ENCODE measurements around the gene SLC22A1.
"Not testable (repeated sequence)": the region's sequence is repeated elsewhere in the genome, so short reads cannot be mapped to it uniquely, and the experiment has no call there.

SLC22A1 gene

DNA sequence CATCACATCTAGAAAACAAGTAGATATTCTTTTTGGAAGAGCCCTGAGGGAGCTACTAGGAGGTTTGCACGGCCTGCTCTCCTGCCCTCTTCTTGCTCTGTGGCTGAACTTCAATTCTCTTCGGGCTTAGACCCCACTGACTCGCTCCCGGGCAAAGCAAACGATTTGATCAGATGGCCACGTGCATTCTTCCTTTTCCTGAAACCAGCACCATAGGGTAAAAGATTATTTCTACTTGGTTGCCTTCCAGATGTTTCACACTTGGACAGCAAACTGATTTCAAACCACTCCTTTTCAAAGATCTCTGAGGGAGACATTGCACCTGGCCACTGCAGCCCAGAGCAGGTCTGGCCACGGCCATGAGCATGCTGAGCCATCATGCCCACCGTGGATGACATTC, at the start of gene SLC22A1:
Gene SLC22A1 (plus strand): TSS at position 258 of the 400 bp plus-strand sequence. CDS start 121 bp downstream, at position 379.
- DNase-seq = no peak

GRCh38 chr6:160073272-160073671, 48.3 kb upstream of the SLC22A1 start:
- no peak for DNase-seq

- no peak for DNase-seq
Measured at GRCh38 chr6:160076009-160076408, 45.6 kb upstream of the SLC22A1 start.

DNA sequence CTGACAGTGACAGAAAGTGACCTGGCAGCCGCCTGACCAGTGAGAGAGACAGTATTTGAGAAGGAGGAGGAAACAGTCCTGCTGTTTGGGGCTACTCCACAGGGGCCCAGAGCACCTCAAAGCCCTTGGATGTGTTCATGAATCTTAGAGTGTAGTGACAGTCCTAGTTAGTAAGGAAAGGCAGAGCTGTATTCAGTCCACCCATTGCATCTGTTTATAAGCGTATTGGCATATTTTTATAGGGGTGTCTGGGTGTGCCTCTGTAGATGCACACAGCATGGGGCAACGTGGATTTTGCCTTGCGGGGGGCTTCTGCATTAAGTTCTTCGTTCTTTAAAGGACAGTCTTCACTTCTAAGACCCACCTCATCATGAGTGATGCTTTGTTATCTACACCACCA, 44.6 kb upstream of the SLC22A1 start:
- no peak for DNase-seq

GRCh38 chr6:160077526-160077925, 44.1 kb upstream of the SLC22A1 start:
- no peak for DNase-seq

- no peak for DNase-seq
Measured at GRCh38 chr6:160078883-160079685, 42.5 kb upstream of the SLC22A1 start.

DNA sequence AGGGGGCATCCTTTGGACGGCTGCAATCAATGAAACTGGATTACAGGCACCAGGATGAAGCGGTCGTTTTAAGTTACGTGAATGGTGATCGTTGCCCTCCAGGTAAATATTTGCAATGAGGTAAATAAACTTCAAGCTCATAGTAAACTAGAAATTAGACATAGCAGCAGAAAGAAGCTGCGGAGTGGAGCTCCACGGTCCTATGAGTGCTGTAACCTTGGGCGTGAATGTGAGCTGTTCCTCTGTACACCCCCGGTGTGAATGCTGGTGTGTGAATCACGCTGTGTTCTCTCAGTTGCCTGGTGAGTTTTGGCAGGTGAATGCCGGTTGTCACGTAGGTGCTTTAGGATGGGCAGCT, 42.0 kb upstream of the SLC22A1 start:
- DNase-seq = no peak

DNA sequence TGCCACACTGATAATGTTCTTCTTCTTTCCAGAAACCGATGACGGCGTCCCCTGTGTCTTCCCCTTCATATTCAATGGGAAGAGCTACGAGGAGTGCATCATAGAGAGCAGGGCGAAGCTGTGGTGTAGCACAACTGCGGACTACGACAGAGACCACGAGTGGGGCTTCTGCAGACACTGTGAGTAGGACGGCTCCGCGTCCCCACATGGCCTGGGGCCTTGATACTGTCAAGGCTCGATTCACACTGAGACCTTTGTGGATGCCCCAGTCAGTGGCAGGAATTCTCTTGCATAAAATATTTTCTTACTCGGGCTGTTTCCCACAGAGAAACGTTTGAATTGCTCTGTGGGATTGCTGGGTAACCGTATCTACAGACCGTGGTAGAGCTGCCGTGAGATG, 41.5 kb upstream of the SLC22A1 start:
- no peak for DNase-seq

DNA sequence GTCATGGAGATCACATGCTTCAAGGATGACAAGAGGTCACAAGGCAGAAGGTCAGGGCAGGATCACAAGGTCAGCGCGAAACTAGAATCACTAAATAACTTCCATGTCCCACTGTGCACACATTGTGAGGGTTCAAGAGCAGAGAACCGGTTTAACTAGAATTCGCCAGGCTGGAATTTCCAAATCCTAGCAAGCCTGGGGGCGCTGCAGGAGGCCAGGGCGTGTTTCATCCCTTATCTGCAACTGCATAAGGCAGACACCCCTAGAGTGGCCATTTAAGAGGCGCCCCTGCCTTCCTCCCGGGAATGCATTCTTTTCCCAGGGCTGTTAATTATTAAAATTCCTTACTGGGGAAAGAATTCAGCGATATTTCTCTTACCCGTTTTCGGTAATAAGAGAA, 40.2 kb upstream of the SLC22A1 start:
- DNase-seq = no peak

DNA sequence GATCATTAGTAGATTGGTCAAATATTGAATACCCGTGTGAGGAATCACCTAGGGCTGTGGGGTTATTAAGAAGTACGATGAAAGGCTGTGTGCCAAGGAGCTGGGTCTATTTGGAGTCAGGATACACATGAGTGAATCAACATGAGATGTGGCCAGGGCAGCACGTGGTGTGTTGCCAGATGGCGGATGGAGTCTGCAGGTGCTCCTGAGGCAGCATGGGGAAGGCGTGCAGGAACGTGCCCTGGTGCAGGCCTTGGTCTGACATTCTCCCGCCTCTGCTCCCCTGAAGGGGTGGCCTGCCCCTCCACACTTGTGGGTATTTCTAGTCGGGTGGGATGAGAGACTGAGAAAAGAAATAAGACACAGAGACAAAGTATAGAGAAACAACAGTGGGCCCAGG, 39.0 kb upstream of the SLC22A1 start:
- no peak for DNase-seq

GRCh38 chr6:160084198-160084776, 37.3 kb upstream of the SLC22A1 start:
- DNase-seq = no peak

DNA sequence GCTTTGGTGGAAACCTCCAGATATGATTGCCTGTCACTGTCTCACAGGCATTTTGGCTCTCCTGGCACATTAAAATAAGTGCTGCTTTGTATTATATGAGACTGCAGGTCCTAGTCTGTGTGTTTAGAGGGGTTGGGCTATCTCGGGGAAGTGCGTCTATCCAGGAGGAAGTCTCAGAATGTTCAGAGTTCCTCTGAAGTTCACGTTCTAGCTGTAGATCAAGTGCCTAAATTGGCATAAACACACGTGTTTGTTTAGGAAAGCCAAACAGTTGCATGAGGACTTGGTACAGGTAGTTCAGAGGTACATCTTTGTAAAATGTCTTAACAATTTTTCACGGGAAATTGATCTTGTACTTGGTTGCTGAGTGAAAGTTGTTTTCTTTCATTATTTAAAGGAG, 36.4 kb upstream of the SLC22A1 start:
- no peak for DNase-seq

DNA sequence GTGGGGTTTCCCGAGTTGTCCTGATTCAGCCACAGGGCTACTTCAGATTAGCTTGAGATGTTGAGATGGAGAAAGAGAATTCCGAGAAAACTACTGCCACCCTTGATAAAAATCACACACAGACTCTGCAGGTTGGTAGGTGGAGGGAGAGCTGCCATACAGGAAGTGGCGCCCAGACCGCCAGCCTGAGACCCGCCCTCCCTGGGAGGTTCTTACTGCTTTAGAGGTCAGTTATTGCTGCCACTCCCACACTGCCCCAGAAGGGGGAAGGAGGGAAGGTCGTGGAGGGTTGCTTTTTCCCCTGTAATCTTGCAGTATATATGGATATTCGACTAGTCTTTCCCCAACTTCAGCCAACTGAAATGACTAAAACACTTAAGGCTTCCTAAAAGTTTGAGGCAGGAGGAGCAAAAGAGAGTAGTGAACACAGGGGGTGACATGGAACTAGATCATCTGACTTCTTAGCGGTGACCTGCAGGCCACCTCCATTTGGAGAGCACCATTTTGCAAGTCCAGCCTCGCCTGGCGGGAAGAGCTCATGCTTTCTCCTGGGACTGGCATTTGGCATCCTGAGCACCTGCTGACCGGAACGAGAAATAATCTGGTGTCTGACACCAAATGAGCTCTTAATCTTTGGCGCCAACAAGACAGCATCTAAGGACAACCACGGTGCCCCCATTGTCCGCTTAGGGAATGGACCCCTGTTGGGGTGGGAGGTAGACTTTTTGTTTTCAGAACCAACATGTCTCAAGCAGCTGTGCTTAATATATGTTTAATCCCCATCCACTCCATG, 35.7 kb upstream of the SLC22A1 start:
- no peak for DNase-seq

DNA sequence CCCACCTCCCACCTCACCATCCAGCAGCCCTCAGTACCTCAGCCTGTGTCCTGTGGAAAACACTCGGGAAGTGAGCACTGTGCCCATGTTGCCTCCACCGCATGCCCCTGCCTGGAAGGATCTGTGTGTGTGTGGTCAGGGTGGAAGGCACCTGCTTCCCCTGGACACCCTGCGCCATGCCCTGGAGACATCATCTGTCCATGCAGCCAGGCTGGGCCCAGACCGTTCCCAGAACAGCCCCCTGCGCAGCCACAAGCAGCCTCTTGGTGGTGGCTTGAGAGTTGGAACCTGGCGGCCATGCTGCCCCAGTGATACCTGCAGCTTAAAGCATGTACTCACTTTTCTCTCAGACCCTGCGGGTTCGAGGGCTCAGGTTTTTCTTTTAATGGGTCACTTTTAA, 34.9 kb upstream of the SLC22A1 start:
- no peak for DNase-seq

DNA sequence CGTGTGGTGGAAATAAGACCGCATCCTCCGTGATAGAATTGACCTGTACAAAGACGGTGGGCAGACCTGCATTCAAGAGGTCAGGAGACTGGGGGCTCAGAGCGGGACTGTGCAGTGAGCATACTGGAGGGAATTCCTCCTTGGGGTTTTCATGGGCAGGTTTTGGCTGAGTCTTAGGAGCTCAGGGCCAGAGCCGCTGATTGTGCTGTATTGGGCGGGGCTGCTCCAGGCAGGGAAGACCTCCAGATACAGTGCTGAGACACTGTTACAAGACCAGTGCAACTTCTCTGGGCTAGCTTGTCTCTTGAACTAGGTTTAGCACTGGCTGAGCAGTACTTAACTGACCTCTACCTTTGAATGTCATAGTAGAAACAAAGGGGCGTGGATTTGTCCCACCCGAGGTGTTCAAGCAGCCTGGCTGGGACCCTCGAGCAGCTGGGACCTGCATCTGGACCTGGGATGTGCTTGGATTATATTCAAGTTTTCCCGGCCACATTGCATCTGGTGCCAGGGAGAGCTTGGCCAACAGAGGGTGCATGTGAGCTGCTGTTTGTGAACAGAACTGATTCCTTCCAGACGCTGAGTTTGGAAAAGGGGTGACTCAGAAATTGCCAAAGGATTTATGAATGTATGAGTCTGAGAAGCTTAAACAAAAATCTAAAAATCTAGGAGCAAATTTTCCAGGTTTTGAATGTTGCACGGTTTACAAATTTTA, 33.4 kb upstream of the SLC22A1 start:
- no peak for DNase-seq

DNA sequence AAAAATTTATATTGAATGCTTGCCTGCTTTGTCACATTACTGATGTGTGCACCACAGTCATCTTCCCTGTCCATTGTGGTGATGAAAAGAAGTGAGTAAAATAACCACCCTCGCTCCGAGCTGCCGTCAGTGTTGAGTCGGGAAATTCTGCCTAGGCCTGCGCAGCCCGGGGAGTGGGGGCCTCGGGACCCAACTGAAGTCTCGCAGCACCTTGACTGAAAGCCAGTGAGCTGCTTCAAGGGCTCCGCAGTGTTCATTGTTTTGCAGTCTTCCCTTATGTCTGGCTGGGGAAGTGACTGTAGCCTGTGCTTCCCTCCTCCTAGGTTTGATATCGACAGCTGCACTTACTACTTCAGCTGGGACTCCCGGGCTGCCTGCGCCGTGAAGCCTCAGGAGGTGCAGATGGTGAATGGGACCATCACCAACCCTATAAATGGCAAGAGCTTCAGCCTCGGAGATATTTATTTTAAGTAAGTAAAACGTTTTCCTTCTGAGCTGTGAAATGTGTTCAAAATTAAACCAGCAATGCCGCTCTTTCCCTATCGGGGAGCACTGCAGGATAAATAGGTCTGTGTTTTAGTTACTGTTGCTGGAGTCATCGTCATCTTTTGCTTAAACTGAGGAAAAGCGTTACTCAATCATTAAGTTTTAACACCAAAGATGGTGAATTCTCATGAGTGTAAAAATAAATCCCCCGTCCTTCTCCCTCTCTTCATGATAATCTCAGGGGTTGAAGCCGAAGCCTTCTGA, 32.7 kb upstream of the SLC22A1 start:
- DNase-seq = no peak

DNA sequence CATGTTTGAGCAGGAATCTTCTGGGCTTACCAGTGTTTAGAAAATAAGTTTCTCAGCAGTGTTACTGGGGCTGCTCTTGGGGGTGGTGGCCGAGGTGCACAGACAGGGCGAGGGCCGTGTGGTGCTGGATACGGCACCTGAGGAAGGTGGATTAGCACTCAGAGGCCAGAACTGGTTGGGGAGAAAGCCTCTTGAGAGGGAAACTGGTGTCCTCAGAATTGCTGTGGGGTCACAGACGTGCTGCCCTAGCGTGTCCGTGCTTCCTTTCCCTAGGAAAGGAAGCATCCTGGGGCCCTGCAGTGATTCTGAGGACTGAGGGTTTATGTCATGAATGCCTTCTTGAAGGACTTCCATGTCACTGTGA, 32.1 kb upstream of the SLC22A1 start:
- DNase-seq = no peak

DNA sequence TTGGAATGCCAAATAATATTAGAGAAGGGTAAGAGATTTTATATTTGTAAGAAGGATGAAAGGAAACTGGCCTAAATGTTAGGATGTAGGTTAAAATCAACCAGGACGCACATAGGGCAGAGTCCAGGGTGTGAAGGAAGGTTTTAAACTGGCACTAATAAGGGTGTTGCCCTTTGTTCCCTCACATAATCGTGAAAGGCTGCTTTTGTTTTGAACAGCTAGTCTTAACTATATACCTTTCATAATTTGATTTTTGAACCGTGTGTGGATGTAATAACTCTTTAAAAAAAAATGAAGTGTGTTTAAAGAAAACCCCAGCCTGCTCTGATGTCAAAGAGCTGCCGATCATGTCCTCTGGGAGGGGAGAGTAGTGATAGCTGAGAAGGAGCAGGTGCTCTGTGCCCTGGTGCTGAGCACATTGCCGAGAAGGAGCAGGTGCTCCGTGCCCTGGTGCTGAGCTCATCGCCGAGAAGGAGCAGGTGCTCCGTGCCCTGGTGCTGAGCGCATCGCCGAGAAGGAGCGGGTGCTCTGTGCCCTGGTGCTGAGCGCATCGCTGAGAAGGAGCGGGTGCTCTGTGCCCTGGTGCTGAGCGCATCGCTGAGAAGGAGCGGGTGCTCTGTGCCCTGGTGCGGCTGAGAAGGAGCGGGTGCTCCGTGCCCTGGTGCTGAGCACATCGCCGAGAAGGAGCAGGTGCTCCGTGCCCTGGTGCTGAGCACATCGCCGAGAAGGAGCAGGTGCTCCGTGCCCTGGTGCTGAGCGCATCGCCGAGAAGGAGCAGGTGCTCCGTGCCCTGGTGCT, 31.0 kb upstream of the SLC22A1 start:
- DNase-seq = not testable (repeated sequence)

DNA sequence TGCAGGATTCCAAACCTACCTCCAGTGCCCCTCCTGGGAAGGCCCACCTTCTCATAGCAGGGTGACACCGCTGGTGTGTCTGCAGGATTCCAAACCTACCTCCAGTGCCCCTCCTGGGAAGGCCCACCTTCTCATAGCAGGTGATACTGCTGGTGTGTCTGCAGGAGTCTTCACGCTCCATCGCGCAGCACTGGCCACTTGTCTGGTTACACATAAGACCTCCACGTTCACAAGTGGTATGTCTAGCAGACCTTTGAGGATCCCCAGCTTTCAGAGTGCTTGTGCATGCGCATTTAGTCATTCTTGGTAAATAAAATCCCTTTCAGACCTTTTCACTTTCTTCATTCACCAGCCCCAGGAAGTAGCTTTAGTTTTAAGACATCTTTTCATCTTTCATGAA, 29.4 kb upstream of the SLC22A1 start:
- not testable (repeated sequence) for DNase-seq

- no peak for DNase-seq
Measured at GRCh38 chr6:160092602-160093001, 29.0 kb upstream of the SLC22A1 start.

DNA sequence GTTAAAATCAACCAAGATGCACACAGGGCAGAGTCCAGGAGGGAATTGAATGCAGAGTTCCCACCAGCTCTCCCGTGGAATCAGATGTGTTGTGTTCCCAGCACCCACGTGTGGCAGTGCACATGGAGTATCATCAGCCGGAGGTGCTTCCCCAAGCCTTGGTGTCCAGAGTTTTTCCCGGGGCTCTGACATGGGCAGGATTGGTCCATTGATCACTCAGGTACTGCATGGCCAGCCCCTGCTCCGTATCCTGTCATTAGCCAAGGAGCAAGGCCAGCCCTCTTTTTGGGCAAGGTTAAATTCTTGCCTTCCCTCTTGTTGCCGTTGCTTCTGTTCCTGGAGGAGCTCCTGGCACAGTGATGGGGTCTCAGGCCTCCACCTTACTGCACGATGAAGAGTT, 28.6 kb upstream of the SLC22A1 start:
- DNase-seq = no peak

- no peak for DNase-seq
Measured at GRCh38 chr6:160093946-160094345, 27.7 kb upstream of the SLC22A1 start.
